HCT116 (cell line): ENCODE data around the gene UPK3B. TPM values are rescaled to one million over a fixed set of nuclear protein-coding genes. Genes with fewer than 3 reads are reported as not detected.
"Not testable (repeated sequence)": the region's sequence is repeated elsewhere in the genome, so short reads cannot be mapped to it uniquely, and the experiment has no call there.

Experiments
- ATAC-seq: fragments of 200-7000 bp; cut with Tn5 transposase; 2 replicates; pipeline ENCODE4 v1.9.1; 2020; ENCODE audit warnings: mild to moderate bottlenecking, moderate library complexity
- BruUV-seq: library from RNA; stranded (reverse); fragments of 400-500 nt; replicated peaks from 2 replicates; lab custom pipeline; 2021; lab: Mats Ljungman, UMichigan
- CTCF ChIA-PET: fragments of 300-600 bp; sonication (Branson Sonifier 250); formaldehyde crosslinking; loops from one replicate; lab custom pipeline; 2021; ENCODE audit warnings: antibody characterized with exemption; lab: Charles Lee
- POLR2A ChIA-PET: fragments of 300-600, 350-600 bp; sonication (Branson Sonifier 250); formaldehyde crosslinking; loops from one replicate; lab custom pipeline; 2021; ENCODE audit warnings: antibody characterized with exemption; lab: Charles Lee
- RAD21 ChIA-PET, 2 experiments: fragments of 300-600 bp; sonication (Branson Sonifier 250); formaldehyde crosslinking; loops; one replicate each; lab custom pipeline; 2023; ENCODE audit warnings: low total read pairs in 2 of 2; ENCODE audit not compliant: uncharacterized antibody in 2 of 2, unreplicated experiment in 2 of 2, low non-redundant PET in 1 of 2; lab: Charles Lee
- DNase-seq: peaks from one replicate; pipeline ENCODE4 v3.0.0-alpha.2; 2010; ENCODE audit warnings: low read depth, low spot score
- H2AFZ ChIP-seq: fragments of 200-600 bp; shearing (Covaris generic), sonication (generic); 2 replicates; pipeline ENCODE4 v1.6.1; 2017; ENCODE audit warnings: low read depth, mixed run types, mixed read lengths, antibody characterized with exemption, low read length; ENCODE audit not compliant: poor library complexity, severe bottlenecking
- H3K27ac ChIP-seq: 2 replicates; pipeline ENCODE4 v1.5.1; 2012; ENCODE audit warnings: low read depth, low read length
- H3K27me3 ChIP-seq: fragments of 200-600 bp; sonication (generic); 2 replicates; pipeline ENCODE4 v1.6.1; 2016; ENCODE audit warnings: mixed run types, low read length, mixed read lengths; ENCODE audit not compliant: insufficient read depth
- H3K36me3 ChIP-seq, 2 experiments: fragments of 200-500 bp in 1 of 2; fragments of 200-600 bp in 1 of 2; sonication (Bioruptor generic) in 1 of 2; sonication (generic) in 1 of 2; 2 replicates each; pipeline versions ENCODE4 v1.5.1 to v1.6.1; 2014 to 2016; ENCODE audit warnings: low read length in 2 of 2, inconsistent platforms in 1 of 2, mixed read lengths in 1 of 2, mixed run types in 1 of 2; ENCODE audit not compliant: insufficient read depth in 2 of 2, control insufficient read depth in 1 of 2
- H3K4me1 ChIP-seq, 2 experiments: fragments of 200-600 bp in 1 of 2; sonication (generic) in 1 of 2; 2 replicates each; pipeline versions ENCODE4 v1.5.1 to v1.6.1; 2012 to 2017; ENCODE audit warnings: low read length in 2 of 2, inconsistent platforms in 1 of 2, mild to moderate bottlenecking in 1 of 2, mixed read lengths in 1 of 2, mixed run types in 1 of 2, moderate library complexity in 1 of 2; ENCODE audit not compliant: insufficient read depth in 2 of 2, control insufficient read depth in 1 of 2
- H3K4me2 ChIP-seq: fragments of 200-600 bp; sonication (generic); 2 replicates; pipeline ENCODE4 v1.6.1; 2017; ENCODE audit warnings: mixed run types, low read length, mixed read lengths
- H3K4me3 ChIP-seq, 2 experiments: fragments of 200-600 bp in 1 of 2; sonication (generic) in 1 of 2; replicated peaks in 1 of 2; 2 replicates each; pipeline ENCODE4 v1.5.1; 2011 to 2016; ENCODE audit warnings: low read length in 2 of 2, control low read depth in 1 of 2, low read depth in 1 of 2, mild to moderate bottlenecking in 1 of 2, mixed read lengths in 1 of 2, mixed run types in 1 of 2
- H3K79me2 ChIP-seq: fragments of 200-600 bp; sonication (generic); 2 replicates; pipeline ENCODE4 v1.6.1; 2017; ENCODE audit warnings: mild to moderate bottlenecking, mixed run types, low read length, moderate library complexity, mixed read lengths; ENCODE audit not compliant: insufficient read depth
- H3K9ac ChIP-seq: fragments of 200-600 bp; sonication (generic); 2 replicates; pipeline ENCODE4 v1.6.1; 2016; ENCODE audit warnings: low read length, mixed read lengths
- H3K9me2 ChIP-seq: fragments of 200-600 bp; sonication (generic), shearing (Covaris generic); 2 replicates; pipeline ENCODE4 v1.6.1; 2017; ENCODE audit warnings: mixed run types, mild to moderate bottlenecking, moderate library complexity; ENCODE audit not compliant: insufficient read depth
- H3K9me3 ChIP-seq, 2 experiments: fragments of 200-500 bp in 1 of 2; fragments of 200-600 bp in 1 of 2; sonication (Bioruptor generic) in 1 of 2; sonication (generic) in 1 of 2; 2 replicates each; pipeline ENCODE4 v1.6.1; 2014 to 2017; ENCODE audit warnings: low read length in 2 of 2, mixed read lengths in 2 of 2, inconsistent platforms in 1 of 2, low read depth in 1 of 2, mild to moderate bottlenecking in 1 of 2, mixed run types in 1 of 2, moderate library complexity in 1 of 2; ENCODE audit not compliant: control insufficient read depth in 1 of 2, insufficient read depth in 1 of 2
- H4K20me1 ChIP-seq: fragments of 200-600 bp; sonication (generic), shearing (Covaris generic); 2 replicates; pipeline ENCODE4 v1.6.1; 2017; ENCODE audit warnings: mixed run types, mild to moderate bottlenecking, moderate library complexity; ENCODE audit not compliant: insufficient read depth
- CBX3 ChIP-seq: IDR thresholded peaks from 2 replicates; pipeline ENCODE4 v1.6.1; 2012; ENCODE audit warnings: low read depth
- EZH2 ChIP-seq: fragments of 200-600 bp; sonication (generic); IDR thresholded peaks from 2 replicates; pipeline ENCODE4 v1.6.1; 2017; ENCODE audit warnings: antibody characterized with exemption, mixed run types
- SIN3A ChIP-seq: IDR thresholded peaks from 2 replicates; pipeline ENCODE4 v1.6.1; 2012; ENCODE audit warnings: low read depth
- YY1 ChIP-seq: IDR thresholded peaks from 2 replicates; pipeline ENCODE4 v1.6.1; 2011; ENCODE audit warnings: low read length, low read depth, moderate library complexity, mild to moderate bottlenecking; ENCODE audit not compliant: insufficient replicate concordance; ENCODE audit errors: extremely low read depth
- ZBTB33 ChIP-seq: IDR thresholded peaks from 2 replicates; pipeline ENCODE4 v1.6.1; 2011; ENCODE audit warnings: mild to moderate bottlenecking, low read length, moderate library complexity; ENCODE audit not compliant: insufficient replicate concordance; ENCODE audit errors: extremely low read depth
- intact Hi-C: fragments of 100-400 bp; cut with micrococcal nuclease; formaldehyde crosslinking; loops from 2 replicates; pipeline ENCODE4 v1.10.0; 2022
- total RNA-seq: library from RNA; stranded (reverse); gene quantifications from one replicate; pipeline ENCODE4 v1.2.1, GENCODE V29; 2021; ENCODE audit not compliant: unreplicated experiment
- TF ChIP-seq, protein P1 (sequence below), 3 experiments: fragments of 200-600 bp in 1 of 3; sonication (generic) in 1 of 3; IDR thresholded peaks in 2 of 3; conservative IDR thresholded peaks in 1 of 3; 2 replicates each; pipeline ENCODE4 v1.5.1; 2012 to 2017; ENCODE audit warnings: low read depth in 2 of 3, low read length in 2 of 3, antibody characterized with exemption in 1 of 3, borderline replicate concordance in 1 of 3, control low read depth in 1 of 3, mild to moderate bottlenecking in 1 of 3, mixed read lengths in 1 of 3, mixed run types in 1 of 3, moderate library complexity in 1 of 3; ENCODE audit not compliant: insufficient read depth in 1 of 3

UPK3B gene
- total RNA-seq, 1 experiment from 2014 or later, result 2.3 TPM

DNA sequence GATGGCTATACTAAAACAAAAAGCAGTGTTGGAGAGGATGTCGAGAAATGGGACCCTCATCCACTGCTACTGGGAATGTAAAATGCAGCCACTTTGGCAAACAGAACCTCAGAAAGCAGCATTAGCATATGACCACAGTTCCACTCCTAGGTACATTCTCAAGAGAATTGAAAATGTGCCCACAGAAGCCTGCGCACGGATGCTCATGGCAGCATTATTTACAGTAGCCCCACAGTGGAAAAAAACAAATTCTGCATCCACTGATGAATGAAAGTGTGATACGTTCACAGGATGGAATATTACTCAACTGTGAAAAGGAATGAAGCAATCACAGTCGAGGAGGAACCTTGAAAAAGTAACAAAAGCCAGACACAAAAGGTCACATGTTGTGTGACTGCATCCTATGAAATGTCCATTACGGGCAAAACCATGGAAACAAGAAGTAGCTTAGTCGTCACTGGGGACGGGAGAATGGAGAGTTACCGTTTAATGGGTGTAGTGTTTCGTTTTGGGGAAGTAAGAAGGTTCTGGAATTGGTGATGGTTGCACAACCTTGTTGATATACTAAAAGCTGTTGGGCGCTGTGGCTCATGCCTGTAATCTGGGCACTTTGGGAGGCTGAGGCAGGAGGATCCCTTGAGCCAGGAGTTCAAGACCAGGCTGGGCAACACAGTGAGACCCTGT lies 2.5 kb upstream of the UPK3B start:
- TSS peak; percentile 30 for BruUV-seq
- DNase-seq (no peak), ATAC-seq (no peak)
- Histone ChIP-seq H3K4me2 (no peak overlapping the region), H2AFZ (no peak overlapping the region), H3K27ac (no peak overlapping the region), H3K27me3 (no peaks in the 10 kb centered on the region), H4K20me1 (no peaks in the 10 kb centered on the region), H3K79me2 (no peaks in the 10 kb centered on the region), H3K36me3 (no peaks in the 10 kb centered on the region; a peak in 1 of 4 replicates), H3K4me3 (no peak overlapping the region), H3K9me3 (no peaks in the 10 kb centered on the region), H3K4me1 (peaks cover 16% of the 10 kb centered on the region in 2 experiments), H3K9ac (no peak overlapping the region), H3K9me2 (no peaks in the 10 kb centered on the region)
- intact Hi-C loops, result no loop called here
- RAD21 ChIA-PET, result no interaction called here
- POLR2A ChIA-PET, result no interaction called here
- no peak for TF ChIP-seq ZBTB33
- TF ChIP-seq EZH2, result no peak
- no peak for TF ChIP-seq YY1
- TF ChIP-seq SIN3A, result no peak
- TF ChIP-seq, protein P1, sequence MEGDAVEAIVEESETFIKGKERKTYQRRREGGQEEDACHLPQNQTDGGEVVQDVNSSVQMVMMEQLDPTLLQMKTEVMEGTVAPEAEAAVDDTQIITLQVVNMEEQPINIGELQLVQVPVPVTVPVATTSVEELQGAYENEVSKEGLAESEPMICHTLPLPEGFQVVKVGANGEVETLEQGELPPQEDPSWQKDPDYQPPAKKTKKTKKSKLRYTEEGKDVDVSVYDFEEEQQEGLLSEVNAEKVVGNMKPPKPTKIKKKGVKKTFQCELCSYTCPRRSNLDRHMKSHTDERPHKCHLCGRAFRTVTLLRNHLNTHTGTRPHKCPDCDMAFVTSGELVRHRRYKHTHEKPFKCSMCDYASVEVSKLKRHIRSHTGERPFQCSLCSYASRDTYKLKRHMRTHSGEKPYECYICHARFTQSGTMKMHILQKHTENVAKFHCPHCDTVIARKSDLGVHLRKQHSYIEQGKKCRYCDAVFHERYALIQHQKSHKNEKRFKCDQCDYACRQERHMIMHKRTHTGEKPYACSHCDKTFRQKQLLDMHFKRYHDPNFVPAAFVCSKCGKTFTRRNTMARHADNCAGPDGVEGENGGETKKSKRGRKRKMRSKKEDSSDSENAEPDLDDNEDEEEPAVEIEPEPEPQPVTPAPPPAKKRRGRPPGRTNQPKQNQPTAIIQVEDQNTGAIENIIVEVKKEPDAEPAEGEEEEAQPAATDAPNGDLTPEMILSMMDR (IDR thresholded peaks at IDR 0.05 in 2 of 3, conservative IDR thresholded peaks at IDR 0.05 in 1 of 3; ENCODE audit: borderline replicate concordance in 1 of 3, insufficient read depth in 1 of 3, low read depth in 2 of 3, low read length in 2 of 3), result no peak
- TF ChIP-seq CBX3, result no peak
- CTCF ChIA-PET, result no interaction called here

GRCh38 chr7:76511200-76511910 lies 1.0 kb downstream of the UPK3B start:
- RAD21 ChIA-PET, H3K9me3 ChIP-seq, intact Hi-C loops, BruUV-seq, H3K27me3 ChIP-seq, H3K9me2 ChIP-seq, CTCF ChIA-PET, ATAC-seq, H3K79me2 ChIP-seq, H3K36me3 ChIP-seq, H2AFZ ChIP-seq, H4K20me1 ChIP-seq, POLR2A ChIA-PET, DNase-seq: not testable (repeated sequence)
- peaks cover 22 to 27% of the 10 kb centered on the region in 2 experiments for H3K4me1 ChIP-seq
- H3K4me3 ChIP-seq, result peak overlapping the region; percentile 42 to 48
- peak overlapping the region; percentile 53; the same call in 1 of the 2 replicates for H3K9ac ChIP-seq
- peak overlapping the region; percentile 35; the same call in 1 of the 2 replicates for H3K27ac ChIP-seq
- peak overlapping the region; percentile 50 for H3K4me2 ChIP-seq
